ENCODE results near the gene BICC1. TPM values are rescaled to one million over a fixed set of nuclear protein-coding genes. Genes with fewer than 3 reads are reported as not detected.

BICC1 gene
- total and polyA plus RNA-seq, 2 of the 4 experiments (the other 2 are of a cell fraction): 5.7 to 42.5 TPM

- Histone ChIP-seq H4K5ac (ENCODE audit: low read depth, low read length) (no peak overlapping the region), H3K4me3 (ENCODE audit: insufficient read depth, low read depth, low read length) (no peak overlapping the region), H3K18ac (ENCODE audit: low read depth, low read length) (no peak overlapping the region), H2BK20ac (ENCODE audit: low read depth, low read length) (no peak overlapping the region), H3K4ac (ENCODE audit: low read depth, low read length) (no peak overlapping the region), H3K56ac (ENCODE audit: extremely low read depth, insufficient read depth, low read length) (no peak overlapping the region), H3K14ac (replicated peaks; ENCODE audit: low read depth, low read length) (no peak overlapping the region), H3K4me2 (ENCODE audit: low read depth, low read length) (no peak overlapping the region), H4K20me1 (ENCODE audit: insufficient read depth, low read length) (no peaks in the 10 kb centered on the region), H3K9ac (ENCODE audit: low read depth, low read length) (no peak overlapping the region), H4K91ac (ENCODE audit: insufficient read depth, low read depth, low read length) (no peak overlapping the region), H2AFZ (replicated peaks; ENCODE audit: low read length, poor library complexity) (no peak overlapping the region), H2AK5ac (ENCODE audit: low read depth, low read length) (no peak overlapping the region), H3K27ac (ENCODE audit: insufficient read depth, low read length) (no peak overlapping the region), H3K9me1 (ENCODE audit: insufficient read depth, low read length) (no peaks in the 10 kb centered on the region), H3K27me3 (ENCODE audit: control insufficient read depth, insufficient read depth, low read length) (no peaks in the 10 kb centered on the region), H2AK9ac (replicated peaks; ENCODE audit: low read depth, low read length, poor library complexity) (no peak overlapping the region), H2BK5ac (ENCODE audit: low read depth, low read length, poor library complexity, severe bottlenecking) (no peak overlapping the region), H3K9me3 (ENCODE audit: control insufficient read depth, insufficient read depth, low read length) (no peaks in the 10 kb centered on the region), H2BK120ac (ENCODE audit: low read depth, low read length) (no peak overlapping the region), H3K79me1 (ENCODE audit: low read depth in 1 of 2, low read length in 2 of 2) (no peaks in the 10 kb centered on the region), H3K4me1 (ENCODE audit: control insufficient read depth, insufficient read depth, low read length) (no peaks in the 10 kb centered on the region), H3K36me3 (ENCODE audit: control insufficient read depth, insufficient read depth, low read length) (peaks cover 10% of the 10 kb centered on the region), H3K23ac (ENCODE audit: low read depth, low read length) (no peak overlapping the region), H4K8ac (ENCODE audit: low read depth in 2 of 2, low read length in 2 of 2) (no peak overlapping the region), H2BK15ac (ENCODE audit: low read depth, low read length) (no peak overlapping the region)
- no peak for DNase-seq
- no peak for ATAC-seq (ENCODE audit: low read depth)
- no TSS peak for BruUV-seq (replicated peaks)
- TF ChIP-seq RCOR1 (IDR thresholded peaks at IDR 0.05; ENCODE audit: insufficient replicate concordance, low read length): no peak
- no peak for TF ChIP-seq POLR2A (IDR thresholded peaks at IDR 0.05; ENCODE audit: low read depth, low read length)
- TF ChIP-seq ELK1 (IDR thresholded peaks at IDR 0.05; ENCODE audit: borderline replicate concordance, low read depth, low read length): no peak
- TF ChIP-seq BHLHE40 (IDR thresholded peaks at IDR 0.05; ENCODE audit: low read depth, low read length): no peak
- TF ChIP-seq MAFK (IDR thresholded peaks at IDR 0.05; ENCODE audit: low read depth, low read length): no peak
- no peak for TF ChIP-seq CEBPB (IDR thresholded peaks at IDR 0.05; ENCODE audit: low read depth, low read length)
- TF ChIP-seq USF2 (IDR thresholded peaks at IDR 0.05; ENCODE audit: low read depth, low read length): no peak
- TF ChIP-seq RAD21 (IDR thresholded peaks at IDR 0.05; ENCODE audit: low read length): no peak
- no peak for TF ChIP-seq MXI1 (IDR thresholded peaks at IDR 0.05; ENCODE audit: borderline replicate concordance, low read depth, low read length)
- no peak for TF ChIP-seq NFE2L2 (IDR thresholded peaks at IDR 0.05; ENCODE audit: low read depth, low read length)
- TF ChIP-seq FOS (IDR thresholded peaks at IDR 0.05; ENCODE audit: low read depth, low read length): no peak
- TF ChIP-seq CTCF (conservative IDR thresholded peaks at IDR 0.05; ENCODE audit: low read depth, low read length): no peak
- no peak for TF ChIP-seq SMC3 (IDR thresholded peaks at IDR 0.05; ENCODE audit: low read depth, low read length)
- no peak for TF ChIP-seq CHD1 (IDR thresholded peaks at IDR 0.05; ENCODE audit: low read depth, low read length)
- TF ChIP-seq RFX5 (IDR thresholded peaks at IDR 0.05; ENCODE audit: low read depth, low read length): no peak
- intact Hi-C loops (cut with micrococcal nuclease) (no loop called here), dilution Hi-C loops (cut with HindIII; ENCODE audit: low sequenced_read_pairs, unreplicated experiment) (no loop called here), in situ Hi-C loops (cut with MboI; ENCODE audit: low sequenced_read_pairs) (no loop called here)
- no CpG with 5 or more reads among the region's 6 CpGs for WGBS, 2 experiments (ENCODE audit: extremely low coverage in 2 of 2, insufficient read length in 1 of 2)
- POLR2A ChIA-PET (ENCODE audit: unreplicated experiment): no interaction called here
- CTCF ChIA-PET: no interaction called here
Observed at GRCh38 chr10:58826694-58827093, 314.0 kb downstream of the BICC1 start.

All from IMR-90 (cell line).